Colonic mucosa (tissue), 4 donors: Measurements from ENCODE around the gene ARHGEF40. TPM values are rescaled to one million over a fixed set of nuclear protein-coding genes. Genes with fewer than 3 reads are reported as not detected.
A peak's percentile ranks its signal among the peaks of the same experiment; 100 is the strongest.

Experiments
- DNase-seq: peaks from one replicate; pipeline ENCODE4 v3.0.0-alpha.2; 2020
- H3K27ac ChIP-seq: fragments of 200-600 bp; one replicate; pipeline ENCODE4 v1.8.0; 2021
- H3K27me3 ChIP-seq: fragments of 200-600 bp; one replicate; pipeline ENCODE4 v1.8.0; 2021
- H3K36me3 ChIP-seq: fragments of 200-600 bp; one replicate; pipeline ENCODE4 v1.8.0; 2021
- H3K4me1 ChIP-seq: fragments of 200-600 bp; one replicate; pipeline ENCODE4 v1.8.0; 2021; ENCODE audit warnings: mild to moderate bottlenecking
- H3K4me3 ChIP-seq: fragments of 200-600 bp; one replicate; pipeline ENCODE4 v1.8.0; 2021
- H3K9ac ChIP-seq, 2 donors: one replicate each; pipeline ENCODE4 v1.7.0; 2013; ENCODE audit warnings: control low read depth in 2 of 2, low read depth in 2 of 2, low read length in 2 of 2
- H3K9me3 ChIP-seq: fragments of 200-600 bp; one replicate; pipeline ENCODE4 v1.8.0; 2021
- intact Hi-C: fragments of 100-400 bp; cut with DNase I; formaldehyde crosslinking; loops from one replicate; pipeline ENCODE4 v1.14.1; 2022
- total RNA-seq, 2 donors: library from RNA; stranded (reverse); fragmentation: NEBNext Ultra II Directional in 1 of 2; extraction: Animal tissue kit (Norgen Biotek cat#: 25700) in 1 of 2; gene quantifications; one replicate each; pipeline ENCODE4 v1.2.1, GENCODE V29; 2021
- TF ChIP-seq, protein P1 (sequence below): fragments of 200-600 bp; IDR thresholded peaks from one replicate; pipeline ENCODE4 v1.8.0; 2022; ENCODE audit warnings: antibody characterized with exemption, mild to moderate bottlenecking
- donor health status: healthy.
- donor health status: DM: no; HTN: no; CAD: no.
- donor health status: DM: no; HTN: no; CAD: no.

Gene ARHGEF40
- total RNA-seq, 2 donors from 2014 or later: 49.5 to 66.9 TPM

- TF ChIP-seq, protein P1, sequence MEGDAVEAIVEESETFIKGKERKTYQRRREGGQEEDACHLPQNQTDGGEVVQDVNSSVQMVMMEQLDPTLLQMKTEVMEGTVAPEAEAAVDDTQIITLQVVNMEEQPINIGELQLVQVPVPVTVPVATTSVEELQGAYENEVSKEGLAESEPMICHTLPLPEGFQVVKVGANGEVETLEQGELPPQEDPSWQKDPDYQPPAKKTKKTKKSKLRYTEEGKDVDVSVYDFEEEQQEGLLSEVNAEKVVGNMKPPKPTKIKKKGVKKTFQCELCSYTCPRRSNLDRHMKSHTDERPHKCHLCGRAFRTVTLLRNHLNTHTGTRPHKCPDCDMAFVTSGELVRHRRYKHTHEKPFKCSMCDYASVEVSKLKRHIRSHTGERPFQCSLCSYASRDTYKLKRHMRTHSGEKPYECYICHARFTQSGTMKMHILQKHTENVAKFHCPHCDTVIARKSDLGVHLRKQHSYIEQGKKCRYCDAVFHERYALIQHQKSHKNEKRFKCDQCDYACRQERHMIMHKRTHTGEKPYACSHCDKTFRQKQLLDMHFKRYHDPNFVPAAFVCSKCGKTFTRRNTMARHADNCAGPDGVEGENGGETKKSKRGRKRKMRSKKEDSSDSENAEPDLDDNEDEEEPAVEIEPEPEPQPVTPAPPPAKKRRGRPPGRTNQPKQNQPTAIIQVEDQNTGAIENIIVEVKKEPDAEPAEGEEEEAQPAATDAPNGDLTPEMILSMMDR: no peak
- H3K27me3 ChIP-seq: no peaks in the 10 kb centered on the region
- H3K9me3 ChIP-seq: no peaks in the 10 kb centered on the region
- intact Hi-C loops: no loop called here
- H3K27ac ChIP-seq: peak overlapping the region; percentile 88
- H3K36me3 ChIP-seq: no peaks in the 10 kb centered on the region
- no peak for DNase-seq
- H3K4me1 ChIP-seq: peaks cover 8% of the 10 kb centered on the region
- peak overlapping the region in 1 of 2 donors; percentile 23 for H3K9ac ChIP-seq
- H3K4me3 ChIP-seq: no peak overlapping the region
These were observed 15.3 kb upstream of the ARHGEF40 start for GRCh38 chr14:21054768-21055145.

DNA sequence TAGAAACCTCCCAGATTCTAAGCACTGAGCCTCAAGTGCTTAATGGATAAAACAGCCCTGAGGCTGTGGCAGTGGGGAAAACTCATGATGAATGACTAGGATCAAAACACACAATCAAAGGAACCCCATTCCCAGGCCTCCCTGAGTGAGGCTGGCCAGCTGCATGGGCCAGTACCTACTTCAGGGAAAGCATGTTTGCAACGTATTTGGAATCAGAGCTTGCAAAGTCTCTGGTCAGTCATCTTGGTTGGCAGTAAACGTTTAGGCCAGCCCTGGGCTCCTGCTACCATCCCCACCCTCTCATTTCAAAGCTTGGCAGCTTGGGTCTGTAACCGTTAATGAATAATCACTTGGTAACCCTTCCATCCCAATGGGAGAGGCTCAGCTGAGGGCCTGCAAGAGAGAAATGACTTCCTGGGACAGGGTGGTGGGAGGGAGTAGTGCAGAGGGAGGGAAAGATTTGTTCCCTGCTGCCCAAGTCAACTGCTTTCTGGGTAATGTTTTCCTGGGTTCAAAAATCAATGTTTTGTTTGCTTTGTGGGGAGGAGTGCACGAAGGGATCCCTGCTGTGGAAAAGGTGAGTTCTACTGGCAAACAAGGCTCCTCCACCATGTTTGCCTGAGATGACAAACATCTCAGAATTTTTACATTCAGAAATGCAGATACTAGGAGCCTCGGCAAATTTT, 14.5 kb upstream of the ARHGEF40 start:
- Histone ChIP-seq H3K9ac (peak overlapping the region; percentile 19 to 44), H3K9me3 (no peaks in the 10 kb centered on the region), H3K27me3 (no peaks in the 10 kb centered on the region), H3K4me3 (no peak overlapping the region), H3K36me3 (no peaks in the 10 kb centered on the region), H3K27ac (peak overlapping the region; percentile 88), H3K4me1 (peaks cover 8% of the 10 kb centered on the region)
- TF ChIP-seq, protein P1: no peak
- intact Hi-C loops: no loop called here
- peak; percentile 80 for DNase-seq

GRCh38 chr14:21056520-21057163, 13.5 kb upstream of the ARHGEF40 start:
- Histone ChIP-seq H3K36me3 (no peaks in the 10 kb centered on the region), H3K9ac (peak overlapping the region; percentile 17 to 44), H3K4me3 (no peak overlapping the region), H3K27ac (peak overlapping the region; percentile 88), H3K9me3 (no peaks in the 10 kb centered on the region), H3K27me3 (no peaks in the 10 kb centered on the region), H3K4me1 (peaks cover 8% of the 10 kb centered on the region)
- DNase-seq: peak; percentile 90
- TF ChIP-seq, protein P1: no peak
- intact Hi-C loops: no loop called here

- Histone ChIP-seq H3K4me1 (peaks cover 8% of the 10 kb centered on the region), H3K27ac (peak within 1 kb of the TSS; percentile 88), H3K9ac (peak within 1 kb of the TSS; percentile 17 to 44), H3K4me3 (no peak within 1 kb of the TSS), H3K9me3 (no peaks in the 10 kb centered on the region), H3K36me3 (no peaks in the 10 kb centered on the region), H3K27me3 (no peaks in the 10 kb centered on the region)
- TF ChIP-seq, protein P1: no peak
- DNase-seq: peak; percentile 36
- intact Hi-C loops: no loop called here
These were observed 12.1 kb upstream of the ARHGEF40 start, which contains the start of gene RNASE8 for GRCh38 chr14:21057803-21058675. Gene RNASE8 (plus strand): TSS chr14:21057822. CDS start chr14:21057893, 71 bp downstream.

DNA sequence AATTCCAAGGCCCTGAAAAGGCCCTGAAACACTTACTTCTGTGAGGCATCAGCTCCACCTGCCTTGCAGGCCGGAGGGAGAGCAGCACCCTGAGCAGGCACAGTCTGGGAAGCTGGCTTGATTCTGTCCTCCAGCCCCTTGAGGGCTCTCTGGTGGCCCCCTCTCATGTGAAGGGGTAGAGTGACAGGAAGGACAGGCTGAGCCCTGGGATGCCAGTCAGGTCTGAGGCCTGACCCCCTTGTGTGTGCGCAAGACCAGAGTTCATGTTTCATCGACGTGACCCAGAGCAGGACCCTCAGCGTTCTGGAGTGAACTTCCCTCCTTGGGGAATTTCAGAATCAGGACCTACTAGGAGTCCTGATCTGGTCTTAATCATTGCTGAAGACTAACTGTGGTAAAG, 11.2 kb upstream of the ARHGEF40 start:
- TF ChIP-seq, protein P1: no peak
- no peaks in the 10 kb centered on the region for H3K27me3 ChIP-seq
- DNase-seq: no peak
- no peaks in the 10 kb centered on the region for H3K9me3 ChIP-seq
- H3K27ac ChIP-seq: peak overlapping the region; percentile 81
- no peaks in the 10 kb centered on the region for H3K36me3 ChIP-seq
- H3K4me3 ChIP-seq: no peak overlapping the region
- peaks cover 8% of the 10 kb centered on the region for H3K4me1 ChIP-seq
- intact Hi-C loops: no loop called here
- H3K9ac ChIP-seq: peak overlapping the region in 1 of 2 donors; percentile 27
